HEK293T (cell line): ENCODE measurements around the gene KIAA1671.

Experiments
- FOXM1 ChIP-seq: fragments of 450-650 bp; IDR thresholded peaks from 2 replicates; pipeline ENCODE4 v1.6.1; 2017; ENCODE audit warnings: mild to moderate bottlenecking, borderline replicate concordance
- HDGF ChIP-seq: fragments of 450-650 bp; IDR thresholded peaks from 2 replicates; pipeline ENCODE4 v1.6.1; 2017; ENCODE audit warnings: antibody characterized with exemption, borderline replicate concordance
- SP1 ChIP-seq: fragments of 450-650 bp; IDR thresholded peaks from 2 replicates; pipeline ENCODE4 v1.6.1; 2017
- SUZ12 ChIP-seq: fragments of 450-650 bp; IDR thresholded peaks from 2 replicates; pipeline ENCODE4 v1.6.1; 2016; ENCODE audit warnings: mild to moderate bottlenecking

GRCh38 chr22:25197340-25197739 lies 244.8 kb downstream of the KIAA1671 start:
- no peak for TF ChIP-seq SUZ12
- TF ChIP-seq SP1: no peak
- no peak for TF ChIP-seq FOXM1
- TF ChIP-seq HDGF: no peak
